ENCODE measurements around the gene DAB2. TPM values are rescaled to one million over a fixed set of nuclear protein-coding genes. Genes with fewer than 3 reads are reported as not detected.

DAB2 gene
- total RNA-seq, 1 donor from 2014 or later, result 28.5 TPM

- Histone ChIP-seq H3K27me3 (ENCODE audit: low read depth) (no peaks in the 10 kb centered on the region), H3K9me3 (replicated peaks) (no peaks in the 10 kb centered on the region), H3K4me3 (no peak overlapping the region), H3K27ac (replicated peaks) (no peak overlapping the region), H3K36me3 (no peaks in the 10 kb centered on the region), H3K4me1 (no peaks in the 10 kb centered on the region)
- intact Hi-C loops (cut with micrococcal nuclease), result no loop called here
- no peak for TF ChIP-seq CTCF (IDR thresholded peaks at IDR 0.05; ENCODE audit: borderline replicate concordance)
- no peak for DNase-seq
Observed at GRCh38 chr5:39452846-39453245, 28.1 kb upstream of the DAB2 start.

DNA sequence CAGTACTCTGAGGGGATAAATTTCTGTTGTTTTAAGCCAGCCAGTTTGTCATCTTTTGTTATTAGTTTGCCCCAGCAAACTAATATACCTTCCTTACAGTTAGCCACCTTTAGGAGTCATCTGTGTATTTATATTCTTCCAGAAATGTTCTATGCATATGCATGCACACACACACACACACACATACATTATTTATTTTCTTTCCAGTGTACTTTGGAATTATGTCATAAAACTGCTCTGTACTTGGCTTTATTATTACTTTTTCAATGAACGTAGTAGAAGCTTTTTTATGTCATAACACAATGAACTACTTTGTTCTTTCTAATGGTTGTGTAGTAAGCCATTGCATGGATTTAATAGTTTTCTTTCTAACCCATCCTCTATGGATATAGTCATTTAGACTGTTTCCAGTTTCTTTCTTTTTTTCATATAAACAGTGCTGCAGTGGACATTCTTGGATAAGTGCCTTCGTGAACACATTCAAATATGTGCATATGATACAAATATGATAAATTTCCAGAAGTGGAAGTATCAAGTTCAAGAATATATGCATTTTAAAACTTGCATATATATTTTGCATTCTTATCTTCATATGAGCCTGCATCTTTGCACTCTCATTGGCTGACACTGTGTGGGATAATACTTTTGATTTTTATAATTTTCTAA lies 26.6 kb upstream of the DAB2 start:
- TF ChIP-seq CTCF (IDR thresholded peaks at IDR 0.05; ENCODE audit: borderline replicate concordance), result no peak

GRCh38 chr5:39450487-39450886 lies 25.7 kb upstream of the DAB2 start:
- DNase-seq, result no peak

More for the DNA sequence above, 26.6 kb upstream of the DAB2 start:
- intact Hi-C loops (cut with micrococcal nuclease), result no loop called here
- no peaks in the 10 kb centered on the region for H3K27me3 ChIP-seq (ENCODE audit: low read depth)
- no peak overlapping the region for H3K4me3 ChIP-seq
- no peaks in the 10 kb centered on the region for H3K4me1 ChIP-seq
- no peak overlapping the region for H3K27ac ChIP-seq (replicated peaks)
- H3K9me3 ChIP-seq (replicated peaks), result no peaks in the 10 kb centered on the region
- H3K36me3 ChIP-seq, result no peaks in the 10 kb centered on the region
- DNase-seq, result no peak

DNA sequence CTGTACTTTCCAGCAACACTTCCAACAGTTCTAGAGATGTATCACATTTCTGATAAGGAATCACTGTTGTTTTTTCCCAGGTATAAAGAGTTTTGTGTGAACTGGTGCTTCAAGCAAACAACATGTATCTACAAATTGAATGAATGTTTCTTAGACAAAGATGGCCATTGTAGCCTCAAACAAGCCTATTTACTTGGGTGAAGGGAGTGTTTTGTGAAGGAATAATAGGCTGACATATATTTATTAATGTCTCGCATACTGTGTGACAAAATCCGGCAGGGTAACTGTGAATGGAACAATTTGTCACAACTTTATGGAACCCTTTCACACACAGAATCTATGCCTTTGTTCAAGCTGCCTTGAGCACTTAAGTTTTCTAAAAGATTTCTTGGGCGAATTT lies 24.8 kb upstream of the DAB2 start:
- no peaks in the 10 kb centered on the region for H3K4me1 ChIP-seq
- no peak for TF ChIP-seq CTCF (IDR thresholded peaks at IDR 0.05; ENCODE audit: borderline replicate concordance)
- DNase-seq, result no peak
- no peak overlapping the region for H3K4me3 ChIP-seq
- H3K9me3 ChIP-seq (replicated peaks), result no peaks in the 10 kb centered on the region
- no peaks in the 10 kb centered on the region for H3K36me3 ChIP-seq
- H3K27ac ChIP-seq (replicated peaks), result no peak overlapping the region
- intact Hi-C loops (cut with micrococcal nuclease), result no loop called here
- H3K27me3 ChIP-seq (ENCODE audit: low read depth), result no peaks in the 10 kb centered on the region

More at GRCh38 chr5:39450487-39450886, 25.7 kb upstream of the DAB2 start:
- no peaks in the 10 kb centered on the region for H3K9me3 ChIP-seq (replicated peaks)
- intact Hi-C loops (cut with micrococcal nuclease), result no loop called here
- H3K27me3 ChIP-seq (ENCODE audit: low read depth), result no peaks in the 10 kb centered on the region
- H3K4me1 ChIP-seq, result no peaks in the 10 kb centered on the region
- TF ChIP-seq CTCF (IDR thresholded peaks at IDR 0.05; ENCODE audit: borderline replicate concordance), result no peak
- H3K36me3 ChIP-seq, result no peaks in the 10 kb centered on the region
- no peak overlapping the region for H3K4me3 ChIP-seq
- no peak overlapping the region for H3K27ac ChIP-seq (replicated peaks)

- intact Hi-C loops (cut with micrococcal nuclease), result no loop called here
- no peaks in the 10 kb centered on the region for H3K9me3 ChIP-seq (replicated peaks)
- H3K27me3 ChIP-seq (ENCODE audit: low read depth), result no peaks in the 10 kb centered on the region
- H3K4me3 ChIP-seq, result no peak overlapping the region
- no peak overlapping the region for H3K27ac ChIP-seq (replicated peaks)
- no peaks in the 10 kb centered on the region for H3K36me3 ChIP-seq
- no peak for DNase-seq
- TF ChIP-seq CTCF (IDR thresholded peaks at IDR 0.05; ENCODE audit: borderline replicate concordance), result no peak
- no peaks in the 10 kb centered on the region for H3K4me1 ChIP-seq
Observed at GRCh38 chr5:39448506-39449128, 23.8 kb upstream of the DAB2 start.

Data from left ventricle myocardium inferior (tissue), 1 donor.